ENCODE results near the gene MYH10.

MYH10 gene

DNA sequence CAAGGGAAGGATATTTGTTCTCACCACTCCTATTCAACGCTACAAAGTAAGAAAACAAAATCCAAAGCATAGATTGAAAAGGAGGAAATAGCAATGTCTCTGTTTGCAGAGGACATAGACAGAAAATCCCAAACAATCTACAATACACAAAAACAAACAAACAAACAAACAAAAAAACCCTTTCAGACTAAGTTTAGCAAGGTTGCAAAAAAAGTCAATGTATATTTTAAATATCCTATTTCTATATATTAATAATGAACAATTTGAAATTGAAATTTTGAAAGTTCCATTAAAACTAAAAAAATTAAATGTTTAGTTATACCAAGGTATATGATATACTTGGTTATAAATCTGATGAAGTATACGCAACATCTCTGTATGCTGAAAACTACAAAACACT, 37.2 kb downstream of the MYH10 start:
- Histone ChIP-seq H3K9ac (ENCODE audit: low read length in 5 of 5) (no peak overlapping the region), H3K36me3 (ENCODE audit: control insufficient read depth in 5 of 5, insufficient read depth in 5 of 5, low read length in 5 of 5) (no peaks in the 10 kb centered on the region), H3K27ac (ENCODE audit: low read depth, low read length) (no peak overlapping the region), H3K4me1 (ENCODE audit: control insufficient read depth in 5 of 5, insufficient read depth in 5 of 5, low read length in 5 of 5) (no peaks in the 10 kb centered on the region), H3K27me3 (ENCODE audit: control insufficient read depth in 5 of 5, insufficient read depth in 4 of 5, low read length in 5 of 5) (no peaks in the 10 kb centered on the region), H3K9me3 (ENCODE audit: control insufficient read depth in 5 of 5, low read length in 5 of 5) (no peaks in the 10 kb centered on the region), H3K4me3 (ENCODE audit: low read depth in 1 of 5, low read length in 5 of 5) (no peak overlapping the region)

- H3K27ac ChIP-seq (ENCODE audit: low read depth, low read length): no peak overlapping the region
- H3K9me3 ChIP-seq (ENCODE audit: control insufficient read depth in 5 of 5, low read length in 5 of 5): no peaks in the 10 kb centered on the region
- no peak overlapping the region for H3K4me3 ChIP-seq (ENCODE audit: low read depth in 1 of 5, low read length in 5 of 5)
- H3K4me1 ChIP-seq (ENCODE audit: control insufficient read depth in 5 of 5, insufficient read depth in 5 of 5, low read length in 5 of 5): no peaks in the 10 kb centered on the region
- H3K36me3 ChIP-seq (ENCODE audit: control insufficient read depth in 5 of 5, insufficient read depth in 5 of 5, low read length in 5 of 5): peaks cover 0 to 13% (median 0%) of the 10 kb centered on the region in 5 donors
- no peak overlapping the region for H3K9ac ChIP-seq (ENCODE audit: low read length in 5 of 5)
- H3K27me3 ChIP-seq (ENCODE audit: control insufficient read depth in 5 of 5, insufficient read depth in 4 of 5, low read length in 5 of 5): no peaks in the 10 kb centered on the region
Measured at GRCh38 chr17:8588877-8589554, 41.5 kb downstream of the MYH10 start.

- Histone ChIP-seq H3K4me1 (ENCODE audit: control insufficient read depth in 5 of 5, insufficient read depth in 5 of 5, low read length in 5 of 5) (peaks cover 0 to 4% (median 0%) of the 10 kb centered on the region in 5 donors), H3K27ac (ENCODE audit: low read depth, low read length) (no peak overlapping the region), H3K36me3 (ENCODE audit: control insufficient read depth in 5 of 5, insufficient read depth in 5 of 5, low read length in 5 of 5) (peaks cover 0 to 13% (median 0%) of the 10 kb centered on the region in 5 donors), H3K4me3 (ENCODE audit: low read depth in 1 of 5, low read length in 5 of 5) (no peak overlapping the region), H3K9me3 (ENCODE audit: control insufficient read depth in 5 of 5, low read length in 5 of 5) (no peaks in the 10 kb centered on the region), H3K27me3 (ENCODE audit: control insufficient read depth in 5 of 5, insufficient read depth in 4 of 5, low read length in 5 of 5) (no peaks in the 10 kb centered on the region), H3K9ac (ENCODE audit: low read length in 5 of 5) (no peak overlapping the region)
Measured at GRCh38 chr17:8586766-8587165, 43.8 kb downstream of the MYH10 start.

- Histone ChIP-seq H3K9ac (ENCODE audit: low read length in 5 of 5) (no peak overlapping the region), H3K4me3 (ENCODE audit: low read depth in 1 of 5, low read length in 5 of 5) (no peak overlapping the region), H3K4me1 (ENCODE audit: control insufficient read depth in 5 of 5, insufficient read depth in 5 of 5, low read length in 5 of 5) (peaks cover 0 to 7% (median 0%) of the 10 kb centered on the region in 5 donors), H3K27me3 (ENCODE audit: control insufficient read depth in 5 of 5, insufficient read depth in 4 of 5, low read length in 5 of 5) (no peaks in the 10 kb centered on the region), H3K9me3 (ENCODE audit: control insufficient read depth in 5 of 5, low read length in 5 of 5) (no peaks in the 10 kb centered on the region), H3K27ac (ENCODE audit: low read depth, low read length) (no peak overlapping the region), H3K36me3 (ENCODE audit: control insufficient read depth in 5 of 5, insufficient read depth in 5 of 5, low read length in 5 of 5) (peaks cover 0 to 13% (median 0%) of the 10 kb centered on the region in 5 donors)
Measured at GRCh38 chr17:8585911-8586310, 44.6 kb downstream of the MYH10 start.

GRCh38 chr17:8583954-8584353, 46.6 kb downstream of the MYH10 start:
- Histone ChIP-seq H3K4me1 (ENCODE audit: control insufficient read depth in 5 of 5, insufficient read depth in 5 of 5, low read length in 5 of 5) (peaks cover 0 to 7% (median 0%) of the 10 kb centered on the region in 5 donors), H3K9ac (ENCODE audit: low read length in 5 of 5) (no peak overlapping the region), H3K4me3 (ENCODE audit: low read depth in 1 of 5, low read length in 5 of 5) (no peak overlapping the region), H3K27me3 (ENCODE audit: control insufficient read depth in 5 of 5, insufficient read depth in 4 of 5, low read length in 5 of 5) (no peaks in the 10 kb centered on the region), H3K27ac (ENCODE audit: low read depth, low read length) (no peak overlapping the region), H3K9me3 (ENCODE audit: control insufficient read depth in 5 of 5, low read length in 5 of 5) (no peaks in the 10 kb centered on the region), H3K36me3 (ENCODE audit: control insufficient read depth in 5 of 5, insufficient read depth in 5 of 5, low read length in 5 of 5) (peaks cover 0 to 13% (median 0%) of the 10 kb centered on the region in 5 donors)

- Histone ChIP-seq H3K36me3 (ENCODE audit: control insufficient read depth in 5 of 5, insufficient read depth in 5 of 5, low read length in 5 of 5) (peaks cover 0 to 6% (median 3%) of the 10 kb centered on the region in 5 donors), H3K27me3 (ENCODE audit: control insufficient read depth in 5 of 5, insufficient read depth in 4 of 5, low read length in 5 of 5) (no peaks in the 10 kb centered on the region), H3K4me3 (ENCODE audit: low read depth in 1 of 5, low read length in 5 of 5) (no peak overlapping the region), H3K9me3 (ENCODE audit: control insufficient read depth in 5 of 5, low read length in 5 of 5) (no peaks in the 10 kb centered on the region), H3K27ac (ENCODE audit: low read depth, low read length) (no peak overlapping the region), H3K4me1 (ENCODE audit: control insufficient read depth in 5 of 5, insufficient read depth in 5 of 5, low read length in 5 of 5) (peaks cover 0 to 7% (median 0%) of the 10 kb centered on the region in 5 donors), H3K9ac (ENCODE audit: low read length in 5 of 5) (no peak overlapping the region)
Measured at GRCh38 chr17:8580952-8581658, 49.4 kb downstream of the MYH10 start.

GRCh38 chr17:8577868-8578267, 52.7 kb downstream of the MYH10 start:
- Histone ChIP-seq H3K4me3 (ENCODE audit: low read depth in 1 of 5, low read length in 5 of 5) (no peak overlapping the region), H3K27ac (ENCODE audit: low read depth, low read length) (no peak overlapping the region), H3K4me1 (ENCODE audit: control insufficient read depth in 5 of 5, insufficient read depth in 5 of 5, low read length in 5 of 5) (peaks cover 0 to 7% (median 0%) of the 10 kb centered on the region in 5 donors), H3K9me3 (ENCODE audit: control insufficient read depth in 5 of 5, low read length in 5 of 5) (no peaks in the 10 kb centered on the region), H3K36me3 (ENCODE audit: control insufficient read depth in 5 of 5, insufficient read depth in 5 of 5, low read length in 5 of 5) (peaks cover 0 to 6% (median 3%) of the 10 kb centered on the region in 5 donors), H3K9ac (ENCODE audit: low read length in 5 of 5) (no peak overlapping the region), H3K27me3 (ENCODE audit: control insufficient read depth in 5 of 5, insufficient read depth in 4 of 5, low read length in 5 of 5) (no peaks in the 10 kb centered on the region)

DNA sequence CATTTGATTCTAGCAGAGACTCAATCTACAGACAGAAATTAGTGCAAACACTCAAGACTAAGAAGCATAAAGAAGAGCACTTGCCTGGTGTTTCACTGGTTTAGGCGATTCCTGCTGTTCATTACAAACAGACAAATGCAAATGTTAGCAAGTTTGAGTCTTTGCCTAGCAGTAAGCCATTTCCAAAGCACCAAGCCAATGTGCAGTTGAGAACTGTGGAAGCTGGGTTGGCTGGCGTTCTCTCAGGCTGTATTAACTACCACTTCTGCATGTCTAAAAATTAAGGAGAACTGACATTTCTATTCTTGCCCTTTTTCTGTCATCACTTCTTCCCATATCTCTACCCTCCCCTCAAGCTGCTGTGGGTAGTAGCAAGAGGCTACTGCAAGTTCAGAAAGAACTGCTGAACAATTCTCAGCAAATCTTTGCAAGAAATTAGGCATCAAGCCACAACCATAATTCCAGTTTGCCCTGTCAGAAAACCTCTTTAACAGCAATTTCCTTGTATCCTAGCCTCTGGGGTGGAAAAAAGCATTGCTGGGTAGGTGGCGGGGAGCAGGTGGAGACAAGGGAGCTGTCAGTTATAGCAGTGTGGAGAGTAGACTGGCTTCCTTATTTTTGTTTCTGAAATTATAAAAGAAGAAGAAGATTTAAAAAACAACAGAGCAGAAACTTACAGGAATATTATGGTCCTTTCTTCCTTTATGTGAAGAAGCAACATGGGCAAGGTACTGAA, 53.8 kb downstream of the MYH10 start:
- no peak overlapping the region for H3K27ac ChIP-seq (ENCODE audit: low read depth, low read length)
- peaks cover 0 to 6% (median 3%) of the 10 kb centered on the region in 5 donors for H3K36me3 ChIP-seq (ENCODE audit: control insufficient read depth in 5 of 5, insufficient read depth in 5 of 5, low read length in 5 of 5)
- no peaks in the 10 kb centered on the region for H3K27me3 ChIP-seq (ENCODE audit: control insufficient read depth in 5 of 5, insufficient read depth in 4 of 5, low read length in 5 of 5)

DNA sequence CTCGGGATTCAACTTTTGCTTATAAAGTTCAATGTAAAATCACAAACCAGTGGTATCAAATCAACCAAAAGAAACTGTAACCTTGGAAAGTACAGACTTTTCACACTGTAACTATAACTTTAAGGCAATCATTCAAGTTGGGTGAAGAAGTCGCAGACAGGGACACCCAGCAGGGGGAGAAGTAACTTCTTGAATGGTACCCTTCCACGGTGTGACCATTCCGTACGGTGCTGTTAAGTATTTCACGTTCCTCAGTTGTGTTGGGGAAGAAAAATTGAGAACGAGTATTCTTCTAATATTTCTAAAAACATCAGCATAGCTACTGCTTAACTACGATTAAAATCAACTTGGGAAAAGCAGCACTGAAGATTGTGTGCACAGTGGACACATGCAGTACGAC, 55.8 kb downstream of the MYH10 start:
- Histone ChIP-seq H3K27me3 (ENCODE audit: control insufficient read depth in 5 of 5, insufficient read depth in 4 of 5, low read length in 5 of 5) (no peaks in the 10 kb centered on the region), H3K9ac (ENCODE audit: low read length in 5 of 5) (no peak overlapping the region), H3K9me3 (ENCODE audit: control insufficient read depth in 5 of 5, low read length in 5 of 5) (no peaks in the 10 kb centered on the region), H3K36me3 (ENCODE audit: control insufficient read depth in 5 of 5, insufficient read depth in 5 of 5, low read length in 5 of 5) (peaks cover 0 to 6% (median 3%) of the 10 kb centered on the region in 5 donors), H3K4me1 (ENCODE audit: control insufficient read depth in 5 of 5, insufficient read depth in 5 of 5, low read length in 5 of 5) (no peaks in the 10 kb centered on the region), H3K27ac (ENCODE audit: low read depth, low read length) (no peak overlapping the region), H3K4me3 (ENCODE audit: low read depth in 1 of 5, low read length in 5 of 5) (peak overlapping the region in 2 of 5 donors; percentile 3 to 44)

More for the DNA sequence above, 53.8 kb downstream of the MYH10 start:
- H3K4me3 ChIP-seq (ENCODE audit: low read depth in 1 of 5, low read length in 5 of 5): no peak overlapping the region
- no peaks in the 10 kb centered on the region for H3K9me3 ChIP-seq (ENCODE audit: control insufficient read depth in 5 of 5, low read length in 5 of 5)
- no peak overlapping the region for H3K9ac ChIP-seq (ENCODE audit: low read length in 5 of 5)
- H3K4me1 ChIP-seq (ENCODE audit: control insufficient read depth in 5 of 5, insufficient read depth in 5 of 5, low read length in 5 of 5): peaks cover 0 to 2% (median 0%) of the 10 kb centered on the region in 5 donors

- H3K27me3 ChIP-seq (ENCODE audit: control insufficient read depth in 5 of 5, insufficient read depth in 4 of 5, low read length in 5 of 5): no peaks in the 10 kb centered on the region
- no peak overlapping the region for H3K4me3 ChIP-seq (ENCODE audit: low read depth in 1 of 5, low read length in 5 of 5)
- no peaks in the 10 kb centered on the region for H3K9me3 ChIP-seq (ENCODE audit: control insufficient read depth in 5 of 5, low read length in 5 of 5)
- no peak overlapping the region for H3K9ac ChIP-seq (ENCODE audit: low read length in 5 of 5)
- H3K4me1 ChIP-seq (ENCODE audit: control insufficient read depth in 5 of 5, insufficient read depth in 5 of 5, low read length in 5 of 5): no peaks in the 10 kb centered on the region
- peaks cover 9 to 20% (median 17%) of the 10 kb centered on the region in 5 donors for H3K36me3 ChIP-seq (ENCODE audit: control insufficient read depth in 5 of 5, insufficient read depth in 5 of 5, low read length in 5 of 5)
- no peak overlapping the region for H3K27ac ChIP-seq (ENCODE audit: low read depth, low read length)
Measured at GRCh38 chr17:8572764-8573163, 57.8 kb downstream of the MYH10 start.
